Kidney tubule cell (primary cell): ENCODE results near the gene COL15A1.

Experiments
- DNase-seq: peaks from one replicate; pipeline ENCODE4 v3.0.0-alpha.2; 2018; ENCODE audit warnings: low spot score

Gene COL15A1

DNA sequence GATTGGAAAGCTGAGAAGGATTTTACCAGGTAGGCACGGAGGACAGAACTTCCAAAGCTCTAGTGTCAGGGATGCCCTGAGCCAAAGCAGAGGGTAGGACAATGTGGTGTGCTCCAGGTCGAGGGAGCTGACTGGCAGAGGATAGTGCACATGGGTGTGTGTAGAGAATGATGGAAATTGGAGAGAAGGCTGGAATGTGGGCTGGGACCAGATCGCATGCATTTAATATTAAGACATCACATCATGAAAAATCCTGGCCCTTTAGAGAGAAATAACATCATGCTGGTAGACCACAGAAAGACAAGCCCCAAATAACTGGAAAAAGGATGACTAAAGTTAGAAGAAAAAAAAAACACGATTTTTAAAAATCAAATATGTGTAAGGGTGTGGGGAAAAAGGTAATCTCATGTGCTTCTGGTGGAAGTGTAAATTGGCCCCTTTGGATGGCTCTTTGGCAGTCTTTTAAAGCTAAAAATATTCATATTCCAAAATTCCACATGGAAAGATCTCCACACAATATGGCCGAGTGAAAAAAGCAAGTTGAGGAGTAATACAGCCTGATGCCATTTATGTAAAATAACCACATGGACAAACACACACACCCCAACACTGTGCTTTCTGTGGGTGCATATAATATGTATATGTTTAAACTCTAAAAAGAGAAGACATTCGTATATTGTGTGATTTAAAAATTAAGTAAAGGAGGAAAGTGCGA, 94.2 kb downstream of the COL15A1 start:
- no peak for DNase-seq

DNA sequence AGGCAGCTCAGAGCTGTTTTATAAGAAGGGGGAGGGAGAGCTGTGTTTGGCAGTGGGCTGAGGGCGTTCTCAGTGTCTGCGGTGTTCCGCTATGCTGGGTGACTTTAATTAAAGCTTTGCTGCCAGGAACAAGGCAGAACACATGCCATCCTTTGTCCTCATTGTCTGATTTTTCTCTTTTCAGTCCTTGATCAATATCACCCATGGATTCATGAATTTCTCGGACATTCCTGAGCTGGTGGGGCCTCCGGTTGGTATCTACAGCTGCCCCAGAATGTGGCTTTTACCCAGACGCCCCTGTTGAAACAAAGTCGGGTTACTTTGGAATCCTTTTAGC, 94.7 kb downstream of the COL15A1 start:
- DNase-seq = no peak

- DNase-seq = peak; percentile 50
Measured at GRCh38 chr9:99039505-99040182, 95.9 kb downstream of the COL15A1 start.

GRCh38 chr9:99040251-99040900, 96.7 kb downstream of the COL15A1 start:
- no peak for DNase-seq

DNA sequence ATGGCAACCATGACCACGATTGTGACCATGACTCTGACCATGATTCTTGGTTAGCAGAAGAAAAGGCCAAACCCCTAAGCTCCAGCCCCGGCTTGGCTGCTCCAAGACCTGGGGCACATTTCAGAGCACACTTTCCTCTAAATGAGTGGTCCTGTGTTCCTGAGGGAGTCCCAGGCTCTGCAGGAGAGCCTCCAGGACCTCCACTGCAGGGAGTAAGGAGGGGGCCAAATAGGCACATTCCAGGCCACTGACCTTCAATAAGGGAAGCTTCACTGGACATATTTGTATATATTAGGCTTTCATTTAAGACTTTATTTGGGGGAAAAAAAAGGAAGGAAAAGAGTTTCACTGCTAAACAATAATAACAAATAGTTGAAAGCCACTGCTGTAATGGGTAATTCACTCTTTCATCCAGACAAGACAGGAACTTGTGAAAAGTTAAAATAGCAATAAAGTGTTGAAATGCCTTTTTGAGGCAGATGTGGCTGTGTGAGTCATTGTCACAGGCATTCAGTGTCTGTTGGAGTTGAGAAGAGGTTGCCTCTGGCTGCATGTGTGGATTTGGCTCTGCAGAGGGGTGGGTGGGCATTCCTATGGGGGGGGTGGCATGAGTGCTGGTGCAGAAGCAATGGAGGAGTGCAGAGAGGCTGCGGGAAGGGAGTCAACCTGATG, 97.3 kb downstream of the COL15A1 start:
- peak; percentile 69 for DNase-seq

GRCh38 chr9:99041618-99042017, 97.9 kb downstream of the COL15A1 start:
- no peak for DNase-seq

DNA sequence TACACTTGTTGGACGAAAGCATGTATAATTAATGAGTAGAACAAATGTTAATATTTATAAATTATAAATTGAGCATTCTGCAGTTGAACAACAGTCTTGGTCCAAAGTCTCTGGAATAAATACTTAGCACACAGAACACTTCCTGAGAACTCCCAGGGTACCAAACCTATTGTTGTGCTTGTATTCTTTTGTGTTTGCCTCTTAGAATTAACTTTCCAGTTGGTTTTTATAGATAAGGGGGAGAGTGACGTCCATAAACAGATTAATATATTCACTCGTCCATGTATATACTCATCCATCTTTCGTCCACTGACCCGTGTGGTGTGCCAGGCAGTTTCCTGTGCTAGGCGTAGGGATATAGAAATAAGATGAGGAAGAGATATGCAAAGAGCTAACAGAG, 98.9 kb downstream of the COL15A1 start:
- no peak for DNase-seq

- no peak for DNase-seq
Measured at GRCh38 chr9:99044827-99045226, 101.1 kb downstream of the COL15A1 start.

DNA sequence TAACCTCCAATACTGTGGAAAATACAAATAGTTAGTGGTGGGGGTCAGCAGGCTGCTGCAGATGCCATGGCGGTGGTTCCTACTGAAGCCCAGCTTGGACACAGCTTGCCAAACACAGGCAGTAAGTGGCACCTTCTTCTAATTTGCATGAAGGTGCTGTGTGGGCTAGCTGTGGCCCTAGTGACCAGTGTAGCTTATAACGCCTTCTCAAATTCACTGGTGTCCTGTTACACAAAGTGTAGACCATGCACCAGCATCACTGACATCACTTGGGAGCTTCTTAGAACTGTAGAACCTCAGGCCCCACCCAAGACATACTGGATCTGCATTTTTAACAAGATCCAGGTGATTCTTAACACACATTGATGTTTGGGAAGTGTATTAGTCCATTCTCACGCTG, 102.4 kb downstream of the COL15A1 start:
- no peak for DNase-seq

DNA sequence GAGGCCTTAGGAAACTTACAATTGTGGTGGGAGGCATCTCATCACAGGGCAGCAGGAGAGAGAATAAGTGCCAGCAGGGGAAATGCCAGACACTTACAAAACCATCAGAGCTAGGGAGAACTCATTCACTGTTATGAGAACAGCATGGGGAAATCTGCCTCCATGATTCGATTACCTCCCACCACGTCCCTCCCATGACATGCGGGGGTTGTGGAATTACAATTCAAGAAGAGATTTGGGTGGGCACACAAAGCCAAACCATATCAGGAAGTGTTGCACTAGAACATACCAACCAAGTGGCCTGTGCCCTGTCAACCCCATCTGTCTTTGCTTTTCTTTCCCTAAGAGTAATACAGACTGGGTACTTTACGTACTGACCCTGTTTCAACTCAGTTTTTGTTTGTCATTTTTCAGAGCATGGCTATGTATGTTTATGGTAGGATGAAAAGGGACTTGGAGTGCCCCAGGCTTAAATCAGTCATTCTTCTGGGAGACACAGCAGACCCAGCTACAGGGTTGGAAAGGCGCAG, 102.9 kb downstream of the COL15A1 start:
- no peak for DNase-seq

- DNase-seq = no peak
Measured at GRCh38 chr9:99049228-99049627, 105.5 kb downstream of the COL15A1 start.

- DNase-seq = no peak
Measured at GRCh38 chr9:99049641-99050040, 105.9 kb downstream of the COL15A1 start.

DNA sequence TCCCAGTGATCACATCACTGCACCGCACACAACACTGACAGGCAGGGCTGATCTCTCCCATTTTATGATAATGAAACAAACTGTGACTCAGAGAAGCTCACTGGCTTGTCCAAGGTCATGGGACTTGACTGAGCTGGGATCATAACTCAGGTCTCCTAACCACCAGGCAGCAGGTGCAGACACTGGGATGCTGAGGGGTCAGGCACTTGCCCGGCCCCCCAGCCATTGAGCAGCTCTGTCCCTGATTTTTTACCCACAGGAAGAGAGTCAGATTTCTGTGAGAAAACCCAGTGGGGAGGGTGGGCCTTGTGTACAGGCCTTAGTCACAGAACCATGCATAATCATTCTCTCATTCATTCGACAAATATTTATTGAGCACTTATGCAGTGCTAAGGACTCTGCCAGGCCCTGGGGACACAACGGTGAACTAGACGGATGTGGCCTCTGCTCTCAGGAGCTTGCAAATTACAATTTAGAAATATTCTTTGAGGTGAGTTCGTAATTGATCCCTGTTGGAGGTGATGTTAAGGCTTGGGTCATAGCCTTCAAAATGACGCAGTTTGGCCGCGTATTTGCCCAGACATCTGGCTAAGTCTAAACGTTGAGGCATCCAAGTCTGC, 106.7 kb downstream of the COL15A1 start:
- peak; percentile 68 for DNase-seq

GRCh38 chr9:99050924-99051323, 107.2 kb downstream of the COL15A1 start:
- no peak for DNase-seq

DNA sequence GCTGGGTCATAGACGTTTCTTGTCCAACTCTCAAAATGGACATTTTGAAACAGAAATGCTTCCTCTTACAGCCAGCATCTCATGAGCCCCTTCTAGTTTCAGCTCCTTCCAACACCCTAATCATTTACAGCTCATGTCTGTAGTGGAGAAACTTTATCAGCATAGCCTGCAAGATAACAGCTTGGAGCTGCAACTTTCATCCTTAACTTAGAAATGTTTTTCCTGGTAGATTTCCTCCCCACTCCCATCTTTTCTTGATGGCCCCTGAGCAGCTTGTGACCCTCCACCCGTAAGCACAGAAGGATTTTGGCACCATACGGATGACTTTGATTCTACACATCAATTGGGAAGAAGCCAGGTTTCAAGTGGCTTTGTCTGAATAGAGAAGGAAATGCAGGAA, 107.7 kb downstream of the COL15A1 start:
- DNase-seq = no peak

DNA sequence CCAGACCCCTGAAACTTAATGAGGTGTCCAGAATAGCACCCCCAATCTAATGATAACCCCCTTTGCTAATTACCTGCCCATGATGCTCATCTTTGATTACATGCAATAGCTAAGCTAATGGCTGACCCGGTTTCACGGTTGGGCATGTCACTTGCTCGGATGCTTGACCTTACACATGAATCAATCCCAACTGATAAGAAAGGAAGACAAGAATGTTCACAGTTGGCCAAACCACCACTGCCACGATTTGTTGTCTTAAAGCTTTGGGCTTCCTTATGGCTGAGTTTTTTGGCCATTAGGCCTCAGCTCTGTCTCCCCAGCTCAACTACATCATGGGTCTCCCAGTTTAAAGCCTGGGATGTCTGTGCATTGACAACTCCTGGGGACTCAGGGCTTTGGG, 108.1 kb downstream of the COL15A1 start:
- no peak for DNase-seq

GRCh38 chr9:99052815-99053715, 109.4 kb downstream of the COL15A1 start:
- DNase-seq = no peak

DNA sequence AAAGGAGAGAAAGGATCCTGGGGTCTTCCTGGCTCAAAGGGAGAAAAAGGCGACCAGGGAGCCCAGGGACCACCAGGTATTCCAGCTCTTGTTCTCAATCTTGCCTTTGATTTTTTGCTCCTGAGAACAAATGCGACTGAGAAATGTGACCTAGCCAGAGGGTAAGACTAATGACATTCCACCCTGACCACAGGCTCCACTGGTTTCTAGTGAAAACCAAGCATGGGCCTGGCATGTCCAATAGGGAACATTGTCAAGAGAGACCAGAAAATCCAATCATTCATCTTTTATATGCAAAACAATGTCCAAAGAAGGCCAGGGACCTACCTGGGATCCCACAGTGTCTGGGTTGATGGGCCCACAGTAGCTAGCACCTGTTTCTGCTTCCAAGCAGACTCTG, 110.9 kb downstream of the COL15A1 start:
- DNase-seq = peak; percentile 82

DNA sequence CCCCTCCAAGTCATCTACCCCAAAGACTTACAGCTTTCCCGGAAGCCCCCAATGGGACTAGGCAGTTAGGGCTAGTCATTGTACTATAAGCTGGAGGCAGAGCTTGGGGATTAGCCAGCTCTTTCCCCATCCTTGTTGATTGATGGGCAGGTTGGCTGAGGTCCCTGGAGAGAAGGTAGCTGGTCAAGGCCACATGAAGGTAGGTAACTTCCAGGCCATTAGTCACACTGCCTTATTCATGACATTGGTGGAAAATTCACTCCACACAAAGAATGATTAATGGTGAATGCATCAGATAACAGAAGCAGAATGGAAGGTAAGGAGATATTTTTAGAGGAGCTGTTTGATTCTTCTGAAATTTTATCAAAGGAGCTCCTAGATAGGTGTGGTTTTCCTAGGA, 111.7 kb downstream of the COL15A1 start:
- DNase-seq = peak; percentile 95

DNA sequence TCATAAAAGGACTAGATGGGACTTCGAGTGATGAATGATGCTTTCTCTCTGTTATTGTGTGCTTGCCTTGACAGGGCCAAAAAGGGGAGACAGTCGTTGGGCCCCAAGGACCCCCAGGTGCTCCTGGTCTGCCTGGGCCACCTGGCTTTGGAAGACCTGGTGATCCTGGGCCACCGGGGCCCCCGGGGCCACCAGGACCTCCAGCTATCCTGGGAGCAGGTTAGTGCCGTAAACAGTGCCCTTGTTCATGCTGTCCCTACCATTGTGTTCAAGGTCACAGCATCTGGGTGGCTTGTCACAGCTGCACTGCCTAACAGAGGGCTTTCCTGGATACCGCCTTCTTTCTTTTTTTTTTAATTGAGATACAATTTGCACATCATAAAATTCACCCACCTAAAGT, 112.5 kb downstream of the COL15A1 start:
- DNase-seq = no peak
